Muscle layer of colon (tissue), 2 donors: ENCODE measurements around the gene MIPOL1.
"Not testable (repeated sequence)": the region's sequence is repeated elsewhere in the genome, so short reads cannot be mapped to it uniquely, and the experiment has no call there.

Experiments used
- H3K27ac ChIP-seq: one replicate; pipeline ENCODE4 v1.7.0; 2013; ENCODE audit warnings: low read depth, mild to moderate bottlenecking, low read length, moderate library complexity
- H3K27me3 ChIP-seq, 2 donors: one replicate each; pipeline ENCODE4 v1.7.0; 2013; ENCODE audit warnings: low read length in 2 of 2, mild to moderate bottlenecking in 2 of 2; ENCODE audit not compliant: insufficient read depth in 2 of 2, control insufficient read depth in 1 of 2
- H3K36me3 ChIP-seq: one replicate; pipeline ENCODE4 v1.7.0; 2013; ENCODE audit warnings: mild to moderate bottlenecking, low read length; ENCODE audit not compliant: insufficient read depth
- H3K4me1 ChIP-seq: one replicate; pipeline ENCODE4 v1.7.0; 2013; ENCODE audit warnings: mild to moderate bottlenecking, low read length; ENCODE audit not compliant: insufficient read depth
- H3K4me3 ChIP-seq, 2 donors: one replicate each; pipeline ENCODE4 v1.7.0; 2013; ENCODE audit warnings: low read length in 2 of 2, low read depth in 1 of 2, mild to moderate bottlenecking in 1 of 2, moderate library complexity in 1 of 2
- H3K9ac ChIP-seq: one replicate; pipeline ENCODE4 v1.7.0; 2013; ENCODE audit warnings: low read length
- H3K9me3 ChIP-seq: one replicate; pipeline ENCODE4 v1.7.0; 2013; ENCODE audit warnings: mild to moderate bottlenecking, low read length
- donor health status: abdominal sarcoma.
- donor health status: Adenocarcinoma of cecum.

Gene MIPOL1

DNA sequence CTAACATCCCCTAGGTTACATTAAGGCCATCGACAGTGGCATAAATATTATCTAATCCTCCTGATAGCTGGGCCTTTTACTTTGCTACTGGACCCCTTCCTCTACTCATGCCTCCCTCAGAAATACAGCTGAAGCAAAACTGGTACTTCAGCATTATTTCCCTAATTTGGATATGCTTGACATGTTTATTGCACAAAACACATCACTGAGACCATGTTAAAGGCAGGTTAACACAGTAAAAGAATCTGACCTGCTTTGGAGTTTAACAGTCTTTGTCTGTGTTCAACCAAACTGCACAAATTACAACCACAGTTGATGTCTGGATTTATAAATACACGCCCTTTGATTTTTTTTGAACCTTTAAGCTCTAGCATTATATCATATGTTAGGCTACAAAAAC, 240.7 kb downstream of the MIPOL1 start:
- no peaks in the 10 kb centered on the region for H3K4me1 ChIP-seq
- H3K27me3 ChIP-seq = no peaks in the 10 kb centered on the region
- H3K36me3 ChIP-seq = no peaks in the 10 kb centered on the region
- no peaks in the 10 kb centered on the region for H3K9me3 ChIP-seq
- no peak overlapping the region for H3K27ac ChIP-seq
- no peak overlapping the region for H3K9ac ChIP-seq
- H3K4me3 ChIP-seq = no peak overlapping the region

DNA sequence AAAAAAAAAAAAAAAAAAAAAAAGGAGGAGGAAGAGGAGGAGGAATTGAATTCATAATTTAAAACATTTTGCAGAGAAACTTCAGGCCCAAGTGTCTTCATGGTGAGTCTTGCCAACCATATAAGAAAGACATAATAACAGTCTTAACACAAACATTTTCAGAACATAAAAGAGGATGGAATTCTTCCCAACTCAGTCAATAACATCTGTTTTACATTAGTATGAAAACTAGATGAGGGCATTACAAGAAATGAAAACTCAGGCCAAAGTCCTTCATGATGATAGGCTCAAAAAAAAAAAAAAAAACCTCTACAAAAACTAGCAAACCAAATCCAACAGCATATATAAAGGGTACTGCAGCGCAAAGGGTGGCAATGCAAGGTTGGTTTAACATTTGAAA, 245.7 kb downstream of the MIPOL1 start:
- H3K27ac ChIP-seq = no peak overlapping the region
- H3K36me3 ChIP-seq = no peaks in the 10 kb centered on the region
- no peak overlapping the region for H3K9ac ChIP-seq
- no peaks in the 10 kb centered on the region for H3K9me3 ChIP-seq
- no peak overlapping the region for H3K4me3 ChIP-seq
- H3K4me1 ChIP-seq = no peaks in the 10 kb centered on the region
- H3K27me3 ChIP-seq = no peaks in the 10 kb centered on the region

DNA sequence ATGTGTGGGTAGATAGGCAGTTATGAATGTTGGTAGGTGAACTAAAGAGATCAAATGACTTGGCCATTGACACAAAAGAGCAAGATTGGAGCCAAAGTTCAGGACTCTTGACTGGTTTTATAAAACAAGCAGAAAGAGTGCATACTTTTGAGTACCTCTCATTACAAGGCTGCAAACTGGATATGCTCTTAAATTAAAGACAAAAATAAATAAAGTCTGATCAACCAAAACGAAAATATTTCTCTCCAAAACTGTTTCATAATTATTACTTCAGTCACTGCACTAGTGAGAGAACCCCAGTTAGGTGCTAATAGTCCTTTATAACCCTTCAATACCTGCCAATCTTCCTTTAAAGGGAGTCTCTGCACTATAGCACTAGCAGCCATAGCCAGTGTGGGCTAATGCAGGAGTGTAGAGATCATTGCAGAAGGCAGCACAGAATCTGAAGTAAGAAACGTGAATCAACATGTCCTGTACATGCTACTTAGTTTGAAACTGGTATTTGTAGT, 250.2 kb downstream of the MIPOL1 start:
- H3K27me3 ChIP-seq = no peaks in the 10 kb centered on the region
- no peaks in the 10 kb centered on the region for H3K4me1 ChIP-seq
- no peak overlapping the region for H3K27ac ChIP-seq
- no peaks in the 10 kb centered on the region for H3K36me3 ChIP-seq
- H3K9ac ChIP-seq = no peak overlapping the region
- H3K4me3 ChIP-seq = no peak overlapping the region
- H3K9me3 ChIP-seq = no peaks in the 10 kb centered on the region

DNA sequence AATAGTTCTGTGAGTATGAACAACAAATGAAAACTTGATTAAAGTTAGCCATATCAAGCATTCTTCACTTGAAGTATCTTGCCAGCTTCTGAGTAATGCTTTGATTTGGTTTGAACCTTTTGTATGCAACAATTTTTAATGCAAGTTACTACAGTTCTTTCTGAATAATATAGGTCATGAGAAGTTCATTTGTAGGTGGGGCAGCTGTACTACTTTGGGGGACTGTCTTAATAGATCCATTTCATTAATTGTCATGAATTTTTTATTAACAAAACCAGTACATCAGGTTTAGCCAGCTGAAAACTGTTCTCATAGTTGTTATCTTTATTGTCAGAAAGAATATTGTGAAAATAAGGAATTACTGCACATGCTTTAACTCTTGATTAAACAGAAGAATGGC, 254.6 kb downstream of the MIPOL1 start:
- H3K27ac ChIP-seq = no peak overlapping the region
- H3K4me3 ChIP-seq = no peak overlapping the region
- H3K27me3 ChIP-seq = no peaks in the 10 kb centered on the region
- no peaks in the 10 kb centered on the region for H3K4me1 ChIP-seq
- H3K9me3 ChIP-seq = no peaks in the 10 kb centered on the region
- H3K36me3 ChIP-seq = no peaks in the 10 kb centered on the region
- H3K9ac ChIP-seq = no peak overlapping the region

DNA sequence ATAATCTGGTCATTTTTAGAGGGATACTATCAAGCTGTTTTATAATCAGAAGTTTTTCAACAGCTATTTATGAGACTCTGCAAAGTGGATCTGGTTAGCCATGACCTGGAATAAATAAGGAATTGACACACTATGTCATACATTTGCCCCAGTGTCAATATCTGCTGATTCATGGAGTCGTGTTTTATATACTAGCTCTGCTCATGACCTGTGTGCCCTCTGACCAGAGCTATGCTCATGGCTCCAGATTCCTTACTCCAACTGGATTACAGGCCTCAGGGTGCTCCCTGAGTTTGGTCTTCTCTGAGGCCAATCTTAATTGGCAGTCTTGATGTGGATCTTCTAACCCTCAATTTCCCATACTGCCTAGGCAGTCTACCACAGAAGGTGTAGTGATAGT, 256.2 kb downstream of the MIPOL1 start:
- H3K9me3 ChIP-seq = no peaks in the 10 kb centered on the region
- H3K4me3 ChIP-seq = no peak overlapping the region
- no peak overlapping the region for H3K27ac ChIP-seq
- no peaks in the 10 kb centered on the region for H3K36me3 ChIP-seq
- H3K9ac ChIP-seq = no peak overlapping the region
- H3K4me1 ChIP-seq = no peaks in the 10 kb centered on the region
- no peaks in the 10 kb centered on the region for H3K27me3 ChIP-seq

DNA sequence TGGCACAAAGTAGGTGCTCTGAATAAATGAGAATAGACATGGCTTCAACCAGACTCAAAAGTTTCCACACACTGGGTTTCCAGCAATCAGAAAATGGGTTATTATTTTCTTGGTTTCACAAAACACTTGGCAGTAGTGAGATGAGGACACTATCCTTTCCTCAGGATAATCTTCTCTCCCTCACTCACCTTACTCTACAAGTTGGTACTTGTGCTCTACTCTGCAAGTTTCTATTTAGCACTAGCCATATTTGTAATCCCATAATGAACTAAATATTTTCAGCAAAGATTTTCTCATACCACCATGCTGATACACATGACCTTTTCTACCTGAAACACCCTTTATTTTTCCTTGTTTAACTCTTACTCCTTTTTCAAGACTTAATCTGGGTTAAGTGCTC, 259.6 kb downstream of the MIPOL1 start:
- H3K27me3 ChIP-seq = no peaks in the 10 kb centered on the region
- H3K4me1 ChIP-seq = no peaks in the 10 kb centered on the region
- H3K9me3 ChIP-seq = no peaks in the 10 kb centered on the region
- no peak overlapping the region for H3K9ac ChIP-seq
- no peak overlapping the region for H3K27ac ChIP-seq
- no peaks in the 10 kb centered on the region for H3K36me3 ChIP-seq
- no peak overlapping the region for H3K4me3 ChIP-seq

DNA sequence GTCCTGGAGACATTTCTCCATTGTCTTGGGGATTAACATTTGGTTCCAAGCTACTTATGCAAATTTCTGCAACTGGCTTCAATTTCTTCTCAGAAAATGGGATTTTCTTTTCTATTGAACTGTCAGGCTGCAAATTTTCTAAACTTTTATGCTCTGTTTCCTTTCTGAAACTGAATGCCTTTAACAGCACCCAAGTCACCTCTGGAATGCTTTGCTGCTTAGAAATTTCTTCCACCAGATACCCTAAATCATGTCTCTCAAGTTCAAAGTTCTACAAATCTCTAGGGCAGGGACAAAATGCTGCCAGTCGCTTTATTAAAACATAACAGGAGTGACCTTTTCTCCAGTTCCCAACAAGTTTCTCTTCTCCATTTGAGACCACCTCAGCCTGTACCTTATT, 264.7 kb downstream of the MIPOL1 start:
- H3K36me3 ChIP-seq, H3K4me1 ChIP-seq, H3K4me3 ChIP-seq, H3K27me3 ChIP-seq, H3K9me3 ChIP-seq, H3K9ac ChIP-seq, H3K27ac ChIP-seq: not testable (repeated sequence)

DNA sequence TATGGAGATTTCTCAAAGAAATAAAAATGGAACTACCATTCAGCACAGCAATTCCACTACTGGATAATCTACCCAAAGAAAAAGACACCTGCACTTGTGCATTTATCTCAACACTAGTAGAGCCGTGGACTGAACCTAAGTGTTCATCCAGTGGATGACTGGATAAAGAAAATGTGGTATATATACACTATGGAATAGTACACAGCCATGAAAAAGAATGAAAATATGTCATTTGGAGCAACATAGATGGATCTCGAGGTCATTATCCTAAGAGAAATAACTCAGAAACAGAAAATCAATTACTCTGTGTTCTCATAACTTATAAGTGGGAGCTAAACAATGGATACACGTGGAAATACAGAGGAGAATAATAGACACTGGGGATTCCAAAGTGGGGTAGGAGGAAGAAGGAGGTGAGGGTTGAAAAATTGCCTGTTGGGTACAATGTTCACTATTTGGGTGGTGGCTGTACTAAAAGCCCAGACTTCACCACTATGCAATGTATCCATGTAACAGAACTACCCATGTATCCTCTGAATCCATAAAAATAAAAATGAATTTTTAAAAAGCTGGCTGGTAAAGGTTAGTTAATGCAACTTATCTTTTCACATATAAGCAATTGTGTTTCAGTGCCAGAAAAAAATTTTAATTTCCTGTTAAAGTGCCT, 266.6 kb downstream of the MIPOL1 start:
- H3K9me3 ChIP-seq = no peaks in the 10 kb centered on the region
- H3K4me3 ChIP-seq = no peak overlapping the region
- no peaks in the 10 kb centered on the region for H3K4me1 ChIP-seq
- no peaks in the 10 kb centered on the region for H3K36me3 ChIP-seq
- H3K27me3 ChIP-seq = no peaks in the 10 kb centered on the region
- no peak overlapping the region for H3K27ac ChIP-seq
- no peak overlapping the region for H3K9ac ChIP-seq

DNA sequence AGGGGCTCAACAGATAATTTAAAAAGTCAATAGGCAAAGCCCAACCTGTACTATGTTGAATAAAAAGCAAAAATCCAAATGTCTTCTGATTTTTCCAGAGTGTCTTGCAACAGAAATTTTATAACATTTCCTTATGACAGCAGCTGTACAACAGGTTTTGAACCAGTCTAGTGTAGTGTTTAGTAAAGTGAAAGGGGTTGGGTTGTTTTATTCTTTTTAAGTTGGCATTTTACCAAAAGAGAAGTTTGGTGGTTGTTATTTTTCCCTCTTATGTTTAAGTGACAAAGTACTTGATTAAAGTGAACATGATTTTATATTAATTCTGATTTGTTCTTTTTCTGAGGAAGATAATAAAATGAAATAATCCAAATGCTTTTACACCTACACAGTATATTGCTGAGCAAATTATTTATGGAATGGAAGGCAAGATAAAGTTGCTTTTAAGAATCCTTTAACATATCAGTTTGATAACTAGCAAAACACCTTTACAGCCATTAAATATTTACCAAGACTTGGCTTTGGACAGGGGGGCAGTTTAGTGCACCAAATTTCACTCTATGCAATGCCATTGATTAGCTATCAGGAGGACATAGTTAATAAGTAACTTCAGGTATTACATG, 268.4 kb downstream of the MIPOL1 start:
- H3K36me3 ChIP-seq = no peaks in the 10 kb centered on the region
- H3K27ac ChIP-seq = no peak overlapping the region
- H3K4me1 ChIP-seq = no peaks in the 10 kb centered on the region
- H3K9me3 ChIP-seq = no peaks in the 10 kb centered on the region
- H3K27me3 ChIP-seq = no peaks in the 10 kb centered on the region
- H3K4me3 ChIP-seq = no peak overlapping the region
- no peak overlapping the region for H3K9ac ChIP-seq

DNA sequence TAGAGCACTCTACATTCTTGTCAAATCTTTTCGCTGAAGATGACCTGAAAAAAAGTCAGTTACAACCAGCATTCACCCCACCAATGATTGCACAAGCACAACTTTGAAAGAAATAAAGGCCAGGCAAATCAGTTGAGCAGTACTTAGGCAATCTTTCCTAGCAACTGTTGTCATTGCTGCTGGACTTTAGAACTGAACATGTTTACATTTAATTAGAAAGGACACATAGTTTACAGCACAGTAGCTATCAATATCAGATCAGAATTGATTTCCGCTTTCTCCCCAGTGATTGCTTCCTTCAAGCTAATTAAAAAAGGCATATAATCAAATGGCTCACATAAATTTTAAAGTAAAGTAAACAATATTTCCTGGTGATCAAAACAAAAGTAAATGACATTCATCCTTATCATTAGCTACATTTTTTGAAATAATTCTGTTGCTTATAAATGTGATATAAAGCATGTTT, 268.9 kb downstream of the MIPOL1 start:
- H3K4me3 ChIP-seq = no peak overlapping the region
- H3K9ac ChIP-seq = no peak overlapping the region
- no peak overlapping the region for H3K27ac ChIP-seq
- no peaks in the 10 kb centered on the region for H3K27me3 ChIP-seq
- H3K9me3 ChIP-seq = no peaks in the 10 kb centered on the region
- no peaks in the 10 kb centered on the region for H3K36me3 ChIP-seq
- no peaks in the 10 kb centered on the region for H3K4me1 ChIP-seq

DNA sequence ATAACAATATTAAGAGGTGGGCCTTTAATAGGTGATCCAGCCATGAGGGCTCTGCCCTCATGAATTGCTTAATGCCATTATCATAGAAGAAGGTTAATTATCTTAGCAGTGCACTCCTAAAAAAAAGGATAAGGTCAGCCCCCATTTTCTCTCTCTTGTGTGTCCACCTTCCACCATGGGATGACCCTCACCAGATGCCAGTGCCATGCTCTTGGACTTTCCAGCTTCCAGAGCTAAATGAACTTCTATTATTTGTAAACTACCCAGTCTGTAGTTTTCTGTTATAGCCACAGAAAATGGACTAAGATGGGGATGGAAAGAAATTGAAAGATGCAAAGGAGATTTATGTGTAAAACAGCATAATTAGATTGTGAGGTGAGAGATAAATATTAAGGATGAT, 271.9 kb downstream of the MIPOL1 start:
- no peaks in the 10 kb centered on the region for H3K4me1 ChIP-seq
- no peaks in the 10 kb centered on the region for H3K27me3 ChIP-seq
- H3K9me3 ChIP-seq = no peaks in the 10 kb centered on the region
- H3K9ac ChIP-seq = no peak overlapping the region
- no peaks in the 10 kb centered on the region for H3K36me3 ChIP-seq
- no peak overlapping the region for H3K4me3 ChIP-seq
- no peak overlapping the region for H3K27ac ChIP-seq

DNA sequence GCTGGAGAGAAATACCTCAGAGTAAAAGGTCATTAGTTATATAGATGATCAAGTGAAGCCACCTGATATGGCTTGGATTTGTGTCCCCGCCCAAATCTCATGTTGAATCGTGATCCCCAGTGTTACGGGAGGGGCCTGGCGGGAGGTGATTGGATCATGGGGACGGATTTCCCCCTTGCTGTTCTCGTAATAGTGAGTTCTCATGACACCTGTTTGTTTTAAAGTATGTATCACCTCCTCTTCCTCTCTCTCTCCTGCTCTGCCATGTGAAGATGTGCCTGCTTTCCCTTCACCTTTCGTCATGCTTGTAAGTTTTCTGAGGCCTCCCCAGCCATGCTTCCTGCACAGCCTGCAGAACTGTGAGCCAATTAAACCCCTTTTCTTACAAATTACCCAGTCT, 272.5 kb downstream of the MIPOL1 start:
- Histone ChIP-seq H3K4me1 (no peaks in the 10 kb centered on the region), H3K9me3 (no peaks in the 10 kb centered on the region), H3K27me3 (no peaks in the 10 kb centered on the region), H3K36me3 (no peaks in the 10 kb centered on the region), H3K9ac (no peak overlapping the region), H3K4me3 (no peak overlapping the region), H3K27ac (no peak overlapping the region)
